Hepatocyte (in vitro differentiated cells): Measurements from ENCODE around the gene TSPAN8.

Source experiments
- CTCF ChIP-seq: fragments of 200-600 bp; sonication (generic); IDR thresholded peaks from 2 replicates; pipeline ENCODE4 v1.5.1; 2016; ENCODE audit warnings: antibody characterized with exemption, mild to moderate bottlenecking; ENCODE audit not compliant: poor library complexity
- EZH2 ChIP-seq: fragments of 200-600 bp; sonication (generic); IDR thresholded peaks from 2 replicates; pipeline ENCODE4 v1.6.1; 2016; ENCODE audit warnings: antibody characterized with exemption, mild to moderate bottlenecking, borderline replicate concordance
- EZH2phosphoT487 ChIP-seq: fragments of 200-600 bp; sonication (generic); IDR thresholded peaks from one replicate; pipeline ENCODE4 v1.6.1; 2018; ENCODE audit warnings: antibody characterized with exemption, mild to moderate bottlenecking, low read depth, moderate library complexity; ENCODE audit not compliant: unreplicated experiment, severe bottlenecking

DNA sequence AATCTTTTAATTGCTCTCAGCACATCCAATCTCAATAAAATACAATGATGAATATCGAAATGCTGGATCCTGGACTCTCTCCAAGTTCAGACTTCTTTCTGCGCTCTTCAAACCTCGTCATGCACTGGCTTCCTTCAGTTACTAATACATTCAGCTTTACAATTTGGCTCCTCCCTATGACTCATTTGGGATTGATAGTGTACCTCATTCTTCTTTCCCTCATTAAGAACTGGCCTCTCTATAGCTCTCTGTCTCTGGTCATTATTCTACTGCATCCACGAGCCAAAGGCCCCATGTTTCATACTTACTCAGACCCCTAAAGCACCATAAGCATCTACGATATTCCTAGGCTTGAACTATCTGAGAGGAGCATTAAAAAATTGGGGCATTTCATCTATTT, 4.9 kb downstream of the TSPAN8 start:
- no peak for TF ChIP-seq EZH2
- TF ChIP-seq EZH2phosphoT487: no peak
- no peak for TF ChIP-seq CTCF
